ENCODE measurements around the gene KCNH8.

The KCNH8 gene

DNA sequence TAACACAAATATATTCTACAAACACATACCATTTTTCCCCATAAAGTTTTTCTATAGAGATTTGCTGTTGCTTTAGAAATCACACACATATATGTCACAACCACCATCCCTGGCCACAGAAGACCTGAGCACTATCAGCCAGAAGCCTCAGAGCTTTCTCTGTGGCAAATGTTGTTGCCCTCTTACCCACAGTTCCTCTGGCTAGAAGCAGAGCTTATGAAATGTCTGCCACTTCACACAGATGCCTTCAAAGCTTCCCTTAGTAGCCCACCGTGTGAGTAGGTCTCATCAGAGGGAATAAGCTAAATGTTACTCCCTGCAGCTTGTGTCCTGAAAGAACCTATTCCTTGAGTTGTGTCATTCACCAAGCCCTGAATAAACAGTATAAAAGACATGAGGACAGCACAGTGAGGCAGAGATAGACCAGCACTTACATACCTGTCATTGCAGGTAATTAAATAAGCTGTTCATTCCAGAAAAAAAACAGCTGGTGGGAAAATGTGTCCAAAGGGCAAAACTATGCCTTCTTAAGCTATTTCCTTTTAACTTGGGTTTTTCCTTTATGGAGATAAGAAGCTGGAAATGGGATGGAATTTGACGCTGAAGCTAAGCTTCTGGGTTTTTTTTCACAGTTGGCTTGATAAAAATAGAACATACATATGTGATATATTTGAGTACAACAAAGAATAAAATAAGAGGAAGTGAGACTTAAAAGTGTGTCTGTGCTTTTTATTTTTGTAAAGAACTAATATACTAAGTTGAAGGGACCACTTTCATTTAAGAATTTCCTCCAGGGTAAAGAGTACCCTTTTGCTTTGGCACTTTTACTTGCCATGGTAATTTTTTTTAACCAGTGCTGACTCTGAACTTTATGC, 391.4 kb downstream of the KCNH8 start:
- TF ChIP-seq ISL1 (CRISPR knock-in tag; IDR thresholded peaks at IDR 0.05) (peak; percentile 15; the same call in 1 of the 2 replicates), PPARA (CRISPR knock-in tag; IDR thresholded peaks at IDR 0.05; ENCODE audit: borderline replicate concordance) (no peak), PATZ1 (CRISPR knock-in tag; IDR thresholded peaks at IDR 0.05; ENCODE audit: borderline replicate concordance) (no peak)
- ATAC-seq, result no peak

GRCh38 chr3:19540464-19540863, 392.2 kb downstream of the KCNH8 start:
- no peak for TF ChIP-seq CSDC2 (CRISPR knock-in tag; IDR thresholded peaks at IDR 0.05)
- no peak for TF ChIP-seq RARB (CRISPR knock-in tag; IDR thresholded peaks at IDR 0.05)
- no peak for TF ChIP-seq ZC3H10 (CRISPR knock-in tag; IDR thresholded peaks at IDR 0.05)
- no peak for TF ChIP-seq CSRNP3 (CRISPR knock-in tag; IDR thresholded peaks at IDR 0.05)
- no peak for TF ChIP-seq ZNF8 (CRISPR knock-in tag; IDR thresholded peaks at IDR 0.05)
- no peak for TF ChIP-seq OSR1 (CRISPR knock-in tag; IDR thresholded peaks at IDR 0.05)
- TF ChIP-seq ARNTL (CRISPR knock-in tag; IDR thresholded peaks at IDR 0.05; ENCODE audit: borderline replicate concordance, low read depth), result no peak
- no peak for TF ChIP-seq ZNF565 (CRISPR knock-in tag; conservative IDR thresholded peaks at IDR 0.05; ENCODE audit: low read depth)
- TF ChIP-seq TCF4 (CRISPR knock-in tag; IDR thresholded peaks at IDR 0.05; ENCODE audit: borderline replicate concordance), result no peak
- TF ChIP-seq PATZ1 (CRISPR knock-in tag; IDR thresholded peaks at IDR 0.05; ENCODE audit: borderline replicate concordance), result no peak
- no peak for TF ChIP-seq ISL1 (CRISPR knock-in tag; IDR thresholded peaks at IDR 0.05)
- TF ChIP-seq, protein P1, sequence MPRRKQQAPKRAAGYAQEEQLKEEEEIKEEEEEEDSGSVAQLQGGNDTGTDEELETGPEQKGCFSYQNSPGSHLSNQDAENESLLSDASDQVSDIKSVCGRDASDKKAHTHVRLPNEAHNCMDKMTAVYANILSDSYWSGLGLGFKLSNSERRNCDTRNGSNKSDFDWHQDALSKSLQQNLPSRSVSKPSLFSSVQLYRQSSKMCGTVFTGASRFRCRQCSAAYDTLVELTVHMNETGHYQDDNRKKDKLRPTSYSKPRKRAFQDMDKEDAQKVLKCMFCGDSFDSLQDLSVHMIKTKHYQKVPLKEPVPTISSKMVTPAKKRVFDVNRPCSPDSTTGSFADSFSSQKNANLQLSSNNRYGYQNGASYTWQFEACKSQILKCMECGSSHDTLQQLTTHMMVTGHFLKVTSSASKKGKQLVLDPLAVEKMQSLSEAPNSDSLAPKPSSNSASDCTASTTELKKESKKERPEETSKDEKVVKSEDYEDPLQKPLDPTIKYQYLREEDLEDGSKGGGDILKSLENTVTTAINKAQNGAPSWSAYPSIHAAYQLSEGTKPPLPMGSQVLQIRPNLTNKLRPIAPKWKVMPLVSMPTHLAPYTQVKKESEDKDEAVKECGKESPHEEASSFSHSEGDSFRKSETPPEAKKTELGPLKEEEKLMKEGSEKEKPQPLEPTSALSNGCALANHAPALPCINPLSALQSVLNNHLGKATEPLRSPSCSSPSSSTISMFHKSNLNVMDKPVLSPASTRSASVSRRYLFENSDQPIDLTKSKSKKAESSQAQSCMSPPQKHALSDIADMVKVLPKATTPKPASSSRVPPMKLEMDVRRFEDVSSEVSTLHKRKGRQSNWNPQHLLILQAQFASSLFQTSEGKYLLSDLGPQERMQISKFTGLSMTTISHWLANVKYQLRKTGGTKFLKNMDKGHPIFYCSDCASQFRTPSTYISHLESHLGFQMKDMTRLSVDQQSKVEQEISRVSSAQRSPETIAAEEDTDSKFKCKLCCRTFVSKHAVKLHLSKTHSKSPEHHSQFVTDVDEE (CRISPR knock-in tag; IDR thresholded peaks at IDR 0.05), result no peak
- TF ChIP-seq ZFP3 (CRISPR knock-in tag; IDR thresholded peaks at IDR 0.05), result no peak
- TF ChIP-seq TOX (CRISPR knock-in tag; IDR thresholded peaks at IDR 0.05; ENCODE audit: borderline replicate concordance), result no peak
- no peak for TF ChIP-seq PPARA (CRISPR knock-in tag; IDR thresholded peaks at IDR 0.05; ENCODE audit: borderline replicate concordance)
- no peak for TF ChIP-seq ESRRG (CRISPR knock-in tag; IDR thresholded peaks at IDR 0.05)
- ATAC-seq, result no peak

GRCh38 chr3:19541284-19541683, 393.0 kb downstream of the KCNH8 start:
- TF ChIP-seq ISL1 (CRISPR knock-in tag; IDR thresholded peaks at IDR 0.05), result no peak
- no peak for TF ChIP-seq SNAI2 (CRISPR knock-in tag; IDR thresholded peaks at IDR 0.05)
- no peak for TF ChIP-seq CSRNP3 (CRISPR knock-in tag; IDR thresholded peaks at IDR 0.05)
- TF ChIP-seq, protein P2, sequence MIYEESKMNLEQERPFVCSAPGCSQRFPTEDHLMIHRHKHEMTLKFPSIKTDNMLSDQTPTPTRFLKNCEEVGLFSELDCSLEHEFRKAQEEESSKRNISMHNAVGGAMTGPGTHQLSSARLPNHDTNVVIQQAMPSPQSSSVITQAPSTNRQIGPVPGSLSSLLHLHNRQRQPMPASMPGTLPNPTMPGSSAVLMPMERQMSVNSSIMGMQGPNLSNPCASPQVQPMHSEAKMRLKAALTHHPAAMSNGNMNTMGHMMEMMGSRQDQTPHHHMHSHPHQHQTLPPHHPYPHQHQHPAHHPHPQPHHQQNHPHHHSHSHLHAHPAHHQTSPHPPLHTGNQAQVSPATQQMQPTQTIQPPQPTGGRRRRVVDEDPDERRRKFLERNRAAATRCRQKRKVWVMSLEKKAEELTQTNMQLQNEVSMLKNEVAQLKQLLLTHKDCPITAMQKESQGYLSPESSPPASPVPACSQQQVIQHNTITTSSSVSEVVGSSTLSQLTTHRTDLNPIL (CRISPR knock-in tag; IDR thresholded peaks at IDR 0.05; ENCODE audit: low read depth), result no peak
- ATAC-seq, result no peak

All from SK-N-SH treated with all-trans-retinoic acid at 6 μM for 48 hours (cell line).